Hepatocyte (in vitro differentiated cells): ENCODE measurements around the gene PRADC1. TPM values are rescaled to one million over a fixed set of nuclear protein-coding genes. Genes with fewer than 3 reads are reported as not detected.

Experiments
- DNase-seq: peaks from one replicate; pipeline ENCODE4 v3.0.0-alpha.2; 2016; ENCODE audit warnings: low spot score
- H2AFZ ChIP-seq: fragments of 200-600 bp; sonication (generic); 2 replicates; pipeline ENCODE4 v1.6.0; 2016; ENCODE audit warnings: antibody characterized with exemption, mild to moderate bottlenecking
- H3K27ac ChIP-seq: fragments of 200-600 bp; sonication (generic); 2 replicates; pipeline ENCODE4 v1.5.1; 2016; ENCODE audit warnings: mild to moderate bottlenecking
- H3K27me3 ChIP-seq: fragments of 200-600 bp; sonication (generic); 2 replicates; pipeline ENCODE4 v1.6.1; 2016
- H3K36me3 ChIP-seq: fragments of 200-600 bp; sonication (generic); replicated peaks from 2 replicates; pipeline ENCODE4 v1.5.1; 2016; ENCODE audit warnings: low read depth; ENCODE audit not compliant: insufficient read depth
- H3K4me1 ChIP-seq: fragments of 200-600 bp; sonication (generic); 2 replicates; pipeline ENCODE4 v1.5.1; 2016; ENCODE audit warnings: mild to moderate bottlenecking, moderate library complexity; ENCODE audit not compliant: insufficient read depth
- H3K4me2 ChIP-seq: fragments of 200-600 bp; sonication (generic); 2 replicates; pipeline ENCODE4 v1.6.0; 2016
- H3K4me3 ChIP-seq: fragments of 200-600 bp; sonication (generic); 2 replicates; pipeline ENCODE4 v1.5.1; 2016; ENCODE audit warnings: mild to moderate bottlenecking
- H3K79me2 ChIP-seq: fragments of 200-600 bp; sonication (generic); 2 replicates; pipeline ENCODE4 v1.6.0; 2017; ENCODE audit warnings: mild to moderate bottlenecking
- H3K9me2 ChIP-seq: fragments of 200-600 bp; sonication (generic); replicated peaks from 2 replicates; pipeline ENCODE4 v1.6.0; 2017; ENCODE audit warnings: mild to moderate bottlenecking; ENCODE audit not compliant: insufficient read depth
- H3K9me3 ChIP-seq: fragments of 200-600 bp; sonication (generic); 2 replicates; pipeline ENCODE4 v1.5.1; 2016; ENCODE audit warnings: low read depth, mild to moderate bottlenecking
- H4K20me1 ChIP-seq: fragments of 200-600 bp; sonication (generic); 2 replicates; pipeline ENCODE4 v1.6.0; 2016; ENCODE audit warnings: mild to moderate bottlenecking; ENCODE audit not compliant: insufficient read depth, poor library complexity, severe bottlenecking
- EZH2 ChIP-seq: fragments of 200-600 bp; sonication (generic); IDR thresholded peaks from 2 replicates; pipeline ENCODE4 v1.6.1; 2016; ENCODE audit warnings: antibody characterized with exemption, mild to moderate bottlenecking, borderline replicate concordance
- EZH2phosphoT487 ChIP-seq: fragments of 200-600 bp; sonication (generic); IDR thresholded peaks from one replicate; pipeline ENCODE4 v1.6.1; 2018; ENCODE audit warnings: antibody characterized with exemption, mild to moderate bottlenecking, low read depth, moderate library complexity; ENCODE audit not compliant: unreplicated experiment, severe bottlenecking
- WGBS: methylation state at CpG from one replicate; pipeline ENCODE4 v1.1.6; 2016; ENCODE audit warnings: low lambda C conversion rate; ENCODE audit errors: missing lambda C conversion rate; 5-methylcytosine and 5-hydroxymethylcytosine counted together
- polyA plus RNA-seq: library from polyadenylated mRNA; unstranded; fragments of >200 nt; fragmentation: Nextera tagmentation; extraction: Ambion mirVana; gene quantifications from 2 replicates; pipeline ENCODE4 v1.2.1, GENCODE V29; 2016
- total RNA-seq: library from RNA; depleted of rRNA; stranded (reverse); fragments of >200 nt; gene quantifications from 2 replicates; pipeline ENCODE4 v1.2.3, GENCODE V29; 2014
- TF ChIP-seq, protein P1 (sequence below): fragments of 200-600 bp; sonication (generic); IDR thresholded peaks from 2 replicates; pipeline ENCODE4 v1.5.1; 2016; ENCODE audit warnings: antibody characterized with exemption, mild to moderate bottlenecking; ENCODE audit not compliant: poor library complexity

The PRADC1 gene
- total and polyA plus RNA-seq, 2 experiments from 2014 or later, result 36.6 to 39.7 TPM

DNA sequence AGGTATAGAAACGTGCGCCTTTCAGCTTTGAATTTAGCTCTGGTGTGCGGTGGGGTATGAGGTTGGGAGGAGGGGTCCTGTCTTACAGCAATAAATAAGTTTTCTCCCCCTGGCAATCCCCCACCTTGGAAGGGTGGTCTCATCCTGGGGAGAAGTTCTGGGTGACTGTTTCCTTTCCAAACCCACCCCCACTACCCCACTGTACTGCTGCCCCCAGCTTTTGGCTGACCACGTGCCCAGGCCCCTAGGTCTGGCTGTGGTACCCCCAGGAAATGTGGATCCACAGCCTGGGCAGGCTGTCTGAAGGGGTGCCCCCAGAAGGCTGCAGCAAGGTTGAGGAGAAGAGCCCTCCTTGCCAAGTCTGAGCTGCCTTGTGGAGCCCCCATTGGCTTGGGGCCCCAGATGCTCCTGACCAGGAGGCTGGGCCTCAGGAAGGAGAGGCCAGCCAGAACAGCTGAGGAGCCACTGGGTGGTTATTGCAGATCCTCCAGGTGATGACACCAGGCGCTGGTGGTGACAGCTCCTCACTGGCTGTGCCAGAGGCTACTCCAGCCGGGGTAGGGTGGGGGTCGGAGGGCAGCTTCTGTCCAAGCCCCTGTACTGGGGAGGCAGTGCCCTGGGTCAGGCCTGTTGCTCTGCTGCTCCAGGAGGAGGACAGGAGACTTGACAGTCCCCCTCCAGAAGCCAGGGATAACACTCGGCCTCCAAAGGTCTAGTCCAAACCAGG is 25.3 kb upstream of the PRADC1 start:
- H3K4me3 ChIP-seq, result no peak overlapping the region
- no peak for TF ChIP-seq EZH2phosphoT487
- TF ChIP-seq, protein P1, sequence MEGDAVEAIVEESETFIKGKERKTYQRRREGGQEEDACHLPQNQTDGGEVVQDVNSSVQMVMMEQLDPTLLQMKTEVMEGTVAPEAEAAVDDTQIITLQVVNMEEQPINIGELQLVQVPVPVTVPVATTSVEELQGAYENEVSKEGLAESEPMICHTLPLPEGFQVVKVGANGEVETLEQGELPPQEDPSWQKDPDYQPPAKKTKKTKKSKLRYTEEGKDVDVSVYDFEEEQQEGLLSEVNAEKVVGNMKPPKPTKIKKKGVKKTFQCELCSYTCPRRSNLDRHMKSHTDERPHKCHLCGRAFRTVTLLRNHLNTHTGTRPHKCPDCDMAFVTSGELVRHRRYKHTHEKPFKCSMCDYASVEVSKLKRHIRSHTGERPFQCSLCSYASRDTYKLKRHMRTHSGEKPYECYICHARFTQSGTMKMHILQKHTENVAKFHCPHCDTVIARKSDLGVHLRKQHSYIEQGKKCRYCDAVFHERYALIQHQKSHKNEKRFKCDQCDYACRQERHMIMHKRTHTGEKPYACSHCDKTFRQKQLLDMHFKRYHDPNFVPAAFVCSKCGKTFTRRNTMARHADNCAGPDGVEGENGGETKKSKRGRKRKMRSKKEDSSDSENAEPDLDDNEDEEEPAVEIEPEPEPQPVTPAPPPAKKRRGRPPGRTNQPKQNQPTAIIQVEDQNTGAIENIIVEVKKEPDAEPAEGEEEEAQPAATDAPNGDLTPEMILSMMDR, result no peak
- no peak overlapping the region for H2AFZ ChIP-seq
- no peaks in the 10 kb centered on the region for H3K9me3 ChIP-seq
- H3K4me2 ChIP-seq, result no peak overlapping the region
- H3K27me3 ChIP-seq, result no peaks in the 10 kb centered on the region
- 94% methylated on average over 8 of the region's 8 CpGs for WGBS
- no peak overlapping the region for H3K27ac ChIP-seq
- no peaks in the 10 kb centered on the region for H3K9me2 ChIP-seq
- H3K4me1 ChIP-seq, result no peaks in the 10 kb centered on the region
- H4K20me1 ChIP-seq, result no peaks in the 10 kb centered on the region
- DNase-seq, result no peak
- no peaks in the 10 kb centered on the region for H3K79me2 ChIP-seq
- no peaks in the 10 kb centered on the region for H3K36me3 ChIP-seq

DNA sequence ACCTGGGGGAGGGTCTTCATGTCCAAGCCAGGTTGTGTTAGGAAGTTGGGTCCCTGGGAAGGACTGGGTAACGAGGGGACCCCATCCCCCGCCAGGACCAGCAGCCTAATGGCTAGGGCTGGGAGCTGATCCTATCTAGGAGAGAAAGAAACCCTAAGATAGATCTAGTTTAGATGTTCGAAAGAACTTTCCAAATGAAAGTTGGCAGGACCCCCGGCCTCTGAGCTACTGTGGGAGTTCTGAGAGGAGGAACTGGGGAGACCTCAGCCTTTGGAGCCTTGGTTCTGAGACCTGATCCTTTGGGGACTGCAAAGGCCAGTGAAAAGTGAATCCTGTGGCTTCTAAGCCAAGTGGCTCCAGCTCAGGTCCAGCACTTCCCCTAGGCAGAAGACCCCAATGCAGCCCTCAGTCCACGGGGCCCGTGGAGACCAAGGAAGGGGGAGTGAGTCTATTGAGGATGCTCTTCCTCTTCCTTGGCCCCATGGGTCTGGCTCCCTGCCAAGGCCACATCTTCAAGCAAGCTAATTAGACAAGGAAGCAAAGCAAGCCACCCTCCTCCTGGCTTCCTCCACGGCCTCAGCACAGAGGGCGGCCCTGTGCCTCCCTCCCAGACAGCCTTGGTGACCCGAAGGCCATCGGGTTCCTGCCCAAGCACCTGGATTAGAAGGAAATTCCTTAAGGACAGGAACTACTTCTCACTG is 24.5 kb upstream of the PRADC1 start:
- Histone ChIP-seq H3K4me1 (no peaks in the 10 kb centered on the region), H3K4me2 (no peak overlapping the region), H3K4me3 (no peak overlapping the region), H3K27ac (no peak overlapping the region), H3K79me2 (no peaks in the 10 kb centered on the region), H4K20me1 (no peaks in the 10 kb centered on the region), H2AFZ (no peak overlapping the region), H3K9me2 (no peaks in the 10 kb centered on the region), H3K27me3 (no peaks in the 10 kb centered on the region), H3K36me3 (no peaks in the 10 kb centered on the region), H3K9me3 (no peaks in the 10 kb centered on the region)
- no peak for DNase-seq
- TF ChIP-seq EZH2phosphoT487 (no peak), EZH2 (no peak)
- TF ChIP-seq, protein P1, result no peak
- 89% methylated on average over 10 of the region's 10 CpGs for whole genome bisulfite sequencing

DNA sequence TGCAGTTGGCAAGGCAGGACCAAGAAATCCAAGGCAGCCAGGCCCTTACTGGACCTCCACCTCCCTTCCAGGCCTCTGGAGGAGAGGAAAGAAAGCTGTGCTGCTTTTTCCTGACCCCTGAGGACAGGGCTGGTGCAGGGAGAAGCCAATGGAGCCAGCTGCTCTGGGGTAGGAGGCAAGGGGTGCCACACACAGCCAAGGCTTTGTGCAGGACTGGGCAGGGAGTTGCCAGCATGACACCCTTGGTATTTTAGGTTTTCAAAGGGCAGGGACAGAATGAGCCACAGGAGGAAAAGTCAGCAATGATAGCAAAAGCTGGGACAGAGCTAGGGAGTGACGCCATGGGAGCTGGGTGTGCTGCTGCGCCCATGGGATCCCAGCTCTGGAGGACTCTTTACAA is 24.0 kb upstream of the PRADC1 start:
- H3K9me2 ChIP-seq, result no peaks in the 10 kb centered on the region
- no peaks in the 10 kb centered on the region for H3K27me3 ChIP-seq
- 92% methylated on average over 2 of the region's 2 CpGs for WGBS
- H3K9me3 ChIP-seq, result no peaks in the 10 kb centered on the region
- no peak for DNase-seq
- TF ChIP-seq EZH2 (no peak), EZH2phosphoT487 (no peak)
- TF ChIP-seq, protein P1, result no peak
- H3K4me2 ChIP-seq, result no peak overlapping the region
- H3K36me3 ChIP-seq, result no peaks in the 10 kb centered on the region
- H4K20me1 ChIP-seq, result no peaks in the 10 kb centered on the region
- H3K27ac ChIP-seq, result no peak overlapping the region
- H3K79me2 ChIP-seq, result no peaks in the 10 kb centered on the region
- no peaks in the 10 kb centered on the region for H3K4me1 ChIP-seq
- no peak overlapping the region for H2AFZ ChIP-seq
- no peak overlapping the region for H3K4me3 ChIP-seq
